ENCODE data around the gene FPR3.

DNA sequence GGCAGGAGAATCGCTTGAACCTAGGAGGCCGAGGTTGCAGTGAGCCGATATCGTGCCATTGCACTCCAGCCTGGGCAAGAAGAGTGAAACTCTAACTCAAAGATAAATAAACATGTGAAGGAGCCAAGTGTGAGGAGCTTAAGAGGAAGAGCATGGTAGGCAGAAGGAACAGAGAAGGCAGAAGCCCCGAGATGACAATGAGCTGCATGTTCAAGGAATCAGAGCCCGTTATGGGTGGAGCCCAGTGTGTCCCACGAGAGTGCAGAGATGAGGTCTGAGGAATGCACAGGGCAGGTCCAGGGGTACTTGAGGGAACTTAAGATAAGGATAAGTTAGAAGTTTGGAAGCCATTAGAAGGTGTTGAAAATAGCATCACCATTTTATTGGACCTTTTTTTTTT lies 33.3 kb upstream of the FPR3 start:
- TF ChIP-seq, protein P1, sequence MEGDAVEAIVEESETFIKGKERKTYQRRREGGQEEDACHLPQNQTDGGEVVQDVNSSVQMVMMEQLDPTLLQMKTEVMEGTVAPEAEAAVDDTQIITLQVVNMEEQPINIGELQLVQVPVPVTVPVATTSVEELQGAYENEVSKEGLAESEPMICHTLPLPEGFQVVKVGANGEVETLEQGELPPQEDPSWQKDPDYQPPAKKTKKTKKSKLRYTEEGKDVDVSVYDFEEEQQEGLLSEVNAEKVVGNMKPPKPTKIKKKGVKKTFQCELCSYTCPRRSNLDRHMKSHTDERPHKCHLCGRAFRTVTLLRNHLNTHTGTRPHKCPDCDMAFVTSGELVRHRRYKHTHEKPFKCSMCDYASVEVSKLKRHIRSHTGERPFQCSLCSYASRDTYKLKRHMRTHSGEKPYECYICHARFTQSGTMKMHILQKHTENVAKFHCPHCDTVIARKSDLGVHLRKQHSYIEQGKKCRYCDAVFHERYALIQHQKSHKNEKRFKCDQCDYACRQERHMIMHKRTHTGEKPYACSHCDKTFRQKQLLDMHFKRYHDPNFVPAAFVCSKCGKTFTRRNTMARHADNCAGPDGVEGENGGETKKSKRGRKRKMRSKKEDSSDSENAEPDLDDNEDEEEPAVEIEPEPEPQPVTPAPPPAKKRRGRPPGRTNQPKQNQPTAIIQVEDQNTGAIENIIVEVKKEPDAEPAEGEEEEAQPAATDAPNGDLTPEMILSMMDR (IDR thresholded peaks at IDR 0.05): no peak
- TF ChIP-seq POLR2A (IDR thresholded peaks at IDR 0.05) (no peak), EP300 (IDR thresholded peaks at IDR 0.05) (no peak)
